NCI-H345 treated with DMSO at 0.1 percent for 48 hours (cell line): Measurements from ENCODE around the gene NXT1.
"Not testable (repeated sequence)": the region's sequence is repeated elsewhere in the genome, so short reads cannot be mapped to it uniquely, and the experiment has no call there.

Source experiments
- DNase-seq: peaks from one replicate; lab custom pipeline; 2025; ENCODE audit not compliant: unreplicated experiment; lab: John Stamatoyannopoulos, UW

NXT1 gene

DNA sequence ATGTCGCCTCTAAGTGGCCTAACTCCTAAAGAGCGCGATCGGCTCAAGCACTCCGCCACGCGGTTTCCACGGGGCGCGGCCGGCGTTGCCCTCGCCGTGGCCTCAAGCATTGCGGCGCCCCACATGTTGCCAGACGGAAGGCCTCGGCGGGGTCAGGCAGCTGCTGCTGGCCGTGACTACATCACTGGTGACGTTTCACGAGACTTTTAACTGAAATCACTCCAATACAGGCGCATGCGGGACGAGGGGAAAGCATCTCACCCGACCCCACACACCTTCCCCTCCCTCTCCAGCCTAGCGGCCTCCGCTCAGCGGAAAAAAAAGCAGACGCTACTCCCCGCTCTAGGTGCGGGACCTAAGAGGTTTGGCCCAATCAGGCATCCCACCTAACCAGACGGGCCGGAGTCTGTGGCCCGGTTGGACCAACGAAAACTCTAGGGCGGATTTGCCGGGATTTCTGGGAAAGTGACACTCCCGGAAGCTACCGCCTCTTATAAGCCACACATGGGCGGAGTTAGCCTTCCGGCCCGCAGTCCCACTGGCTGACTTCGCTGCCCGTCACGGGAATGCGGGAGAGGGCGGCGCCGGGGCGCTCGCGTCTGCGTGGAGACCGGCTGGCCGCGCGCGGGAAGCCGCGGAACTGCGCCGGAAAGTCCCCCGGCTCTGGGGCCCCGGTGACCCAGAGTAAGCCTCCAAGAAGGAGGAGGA, at the start of gene NXT1:
Gene NXT1 (plus strand): TSS at position 596 of the 708 bp plus-strand sequence. CDS start 3,251 bp downstream, outside the sequence.
- DNase-seq: peak; percentile 96

DNA sequence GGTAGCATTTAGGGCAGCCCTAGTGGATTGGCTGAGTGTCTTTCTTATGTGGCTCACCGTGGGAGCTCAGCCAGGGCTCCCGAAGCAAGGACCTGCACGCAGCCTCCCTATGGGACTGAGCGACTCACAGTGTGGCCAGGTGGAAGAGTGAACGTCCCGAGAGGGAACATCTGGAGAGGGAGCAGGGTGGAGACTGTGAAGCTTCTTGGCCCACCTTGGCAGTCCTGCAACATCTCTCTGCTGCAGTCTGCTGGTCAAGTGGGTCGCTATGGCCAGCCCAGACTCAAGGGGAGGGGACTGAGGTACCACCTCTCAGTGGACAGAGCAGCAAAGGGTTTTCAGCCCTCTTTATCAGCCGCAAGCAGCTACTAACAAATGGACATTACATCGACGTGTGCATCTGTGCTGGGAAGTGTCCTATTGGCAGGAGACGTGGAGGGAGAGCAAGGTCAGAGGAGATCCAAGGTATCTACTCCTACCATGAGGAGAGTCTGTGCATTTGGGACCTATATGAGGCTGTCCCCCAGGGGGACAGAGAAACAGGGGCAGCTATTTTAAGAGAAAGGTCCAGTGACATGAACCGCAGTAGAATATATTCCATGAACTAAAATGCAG, 49.0 kb upstream of the NXT1 start:
- DNase-seq: no peak

DNA sequence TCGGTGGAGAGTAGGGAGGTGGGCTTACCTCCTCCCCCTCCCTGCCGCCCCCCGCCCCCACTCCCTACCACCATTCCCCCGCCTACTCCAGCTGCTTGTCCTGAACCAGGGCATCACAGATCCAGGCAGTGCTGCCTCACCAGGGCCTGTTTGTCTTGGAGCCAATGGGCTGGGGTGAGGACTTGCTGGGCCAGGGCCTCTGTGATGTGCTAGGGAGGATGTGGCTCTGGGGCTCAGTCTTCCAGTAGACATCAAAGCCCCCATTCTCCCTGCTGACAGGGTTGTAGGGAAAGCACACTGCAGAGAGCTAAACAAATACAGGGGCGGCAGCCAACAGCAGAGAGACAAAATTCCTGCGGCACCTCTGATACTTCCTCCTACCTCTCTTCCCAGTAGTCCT, 48.2 kb upstream of the NXT1 start:
- DNase-seq: no peak

DNA sequence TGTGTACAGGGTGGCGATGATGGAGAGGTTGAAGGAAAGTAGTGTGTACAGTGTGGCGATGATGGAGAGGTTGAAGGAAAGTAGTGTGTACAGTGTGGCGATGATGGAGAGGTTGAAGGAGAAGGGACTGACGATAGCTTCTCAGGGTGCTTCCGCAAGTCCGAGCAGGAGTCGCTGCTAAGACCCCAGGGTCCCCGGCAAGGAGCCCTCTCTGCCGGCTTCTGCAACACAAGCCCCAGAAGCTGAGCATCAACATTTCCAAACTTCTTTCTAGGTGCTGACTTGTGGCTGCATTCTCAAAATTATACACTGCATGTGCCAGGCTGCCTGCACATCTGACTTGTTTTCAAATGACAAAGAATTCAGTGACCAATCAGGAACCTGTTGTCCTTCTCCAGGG, 47.8 kb upstream of the NXT1 start:
- DNase-seq: no peak

GRCh38 chr20:23303325-23304102, 47.1 kb upstream of the NXT1 start:
- no peak for DNase-seq

DNA sequence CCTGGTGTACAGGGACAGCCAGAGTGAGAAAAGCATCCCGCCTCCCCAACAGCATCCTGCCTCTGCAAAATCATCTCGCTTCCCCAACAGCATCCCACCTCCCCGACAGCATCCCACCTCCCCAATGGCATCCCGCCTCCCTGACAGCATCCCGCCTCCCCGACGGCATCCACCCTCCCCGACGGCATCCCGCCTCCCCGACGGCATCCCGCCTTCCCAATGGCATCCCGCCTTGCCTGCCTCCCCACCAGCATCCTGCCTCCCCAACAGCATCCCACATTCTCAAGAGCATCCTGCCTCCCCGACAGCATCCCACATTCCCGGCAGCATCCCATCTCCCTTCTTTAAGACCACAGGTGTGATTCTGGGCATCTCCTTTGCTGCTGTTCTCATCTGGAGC, 46.0 kb upstream of the NXT1 start:
- DNase-seq: no peak

DNA sequence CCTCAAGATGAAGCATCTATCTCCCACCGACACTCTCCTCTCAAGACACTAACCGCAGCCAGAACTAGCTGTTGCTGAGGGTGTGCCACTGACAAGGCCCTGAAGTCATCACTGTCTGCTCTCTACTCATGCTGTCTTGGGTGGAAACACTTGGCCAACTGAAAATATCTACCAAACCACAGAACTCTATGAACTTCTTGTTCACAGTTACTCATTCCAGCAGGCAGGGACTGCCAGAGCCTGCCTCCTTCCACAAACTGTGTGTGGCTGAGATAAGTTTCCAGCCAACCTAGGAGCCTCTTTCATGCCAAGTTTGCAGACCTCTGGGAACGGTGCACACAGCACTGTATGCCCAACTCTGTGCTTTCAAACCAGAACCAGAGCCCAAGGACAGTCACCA, 45.5 kb upstream of the NXT1 start:
- no peak for DNase-seq

GRCh38 chr20:23307393-23307792, 43.2 kb upstream of the NXT1 start:
- DNase-seq: not testable (repeated sequence)

- DNase-seq: no peak
These were observed 42.6 kb upstream of the NXT1 start for GRCh38 chr20:23308024-23308423.

GRCh38 chr20:23308908-23309307, 41.7 kb upstream of the NXT1 start:
- DNase-seq: no peak

DNA sequence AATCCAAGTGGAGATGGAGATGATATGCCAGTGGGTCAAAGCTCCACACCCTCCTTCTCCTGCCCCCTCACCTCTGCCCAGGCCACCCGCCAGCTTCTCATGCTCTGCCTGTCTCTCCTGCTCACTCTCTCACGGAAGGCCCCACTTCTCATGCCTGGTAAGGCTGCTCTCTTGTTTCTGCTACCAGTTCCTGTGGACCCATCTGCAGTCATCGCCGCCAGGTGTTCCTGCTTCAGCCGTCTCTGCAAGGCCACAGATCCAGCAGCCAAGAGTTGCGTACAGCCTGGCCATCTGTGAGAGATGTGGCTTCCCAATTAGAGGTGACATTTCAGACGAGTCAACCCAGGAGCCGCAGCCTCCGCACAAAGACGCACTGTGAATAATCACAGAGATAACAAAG, 40.8 kb upstream of the NXT1 start:
- DNase-seq: no peak

GRCh38 chr20:23311947-23312506, 38.6 kb upstream of the NXT1 start:
- no peak for DNase-seq

DNA sequence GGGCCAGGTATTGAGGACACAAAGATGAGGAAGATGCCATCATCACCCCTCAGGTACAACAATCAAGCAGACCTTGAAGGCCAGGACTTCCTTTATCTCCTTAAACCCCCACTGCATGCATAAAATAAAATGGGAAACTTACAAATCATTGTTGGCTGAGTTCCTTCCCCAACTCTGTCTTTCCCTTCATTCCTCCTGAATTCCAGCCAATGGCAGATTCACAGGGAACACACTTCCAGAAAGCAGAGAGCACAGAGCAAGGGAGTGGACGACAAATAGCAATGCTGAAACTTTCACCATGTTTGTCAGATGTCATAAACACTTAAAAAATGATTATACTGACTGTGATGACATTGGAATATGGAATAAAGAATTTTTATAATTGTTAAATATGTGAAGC, 37.3 kb upstream of the NXT1 start:
- no peak for DNase-seq

- no peak for DNase-seq
These were observed 35.9 kb upstream of the NXT1 start for GRCh38 chr20:23314699-23315098.

DNA sequence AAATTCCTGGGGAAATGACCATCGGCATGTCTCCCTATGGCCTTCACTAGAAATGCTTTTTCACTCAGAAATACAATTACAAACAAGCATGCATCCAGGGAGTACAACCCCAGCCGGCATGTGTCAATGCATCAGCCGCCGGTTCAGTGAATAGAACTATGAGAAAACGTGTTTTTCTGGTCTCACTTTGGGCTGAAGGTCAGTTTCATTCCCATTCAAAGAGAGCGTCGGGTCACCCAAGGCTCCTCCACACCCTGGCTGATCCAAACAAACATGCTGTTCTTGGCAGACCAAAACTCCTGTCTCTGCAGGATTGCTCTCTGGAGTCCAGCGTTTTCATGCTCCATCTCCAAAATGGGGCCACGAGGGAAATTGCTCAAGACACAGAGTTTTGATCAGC, 35.5 kb upstream of the NXT1 start:
- DNase-seq: no peak

DNA sequence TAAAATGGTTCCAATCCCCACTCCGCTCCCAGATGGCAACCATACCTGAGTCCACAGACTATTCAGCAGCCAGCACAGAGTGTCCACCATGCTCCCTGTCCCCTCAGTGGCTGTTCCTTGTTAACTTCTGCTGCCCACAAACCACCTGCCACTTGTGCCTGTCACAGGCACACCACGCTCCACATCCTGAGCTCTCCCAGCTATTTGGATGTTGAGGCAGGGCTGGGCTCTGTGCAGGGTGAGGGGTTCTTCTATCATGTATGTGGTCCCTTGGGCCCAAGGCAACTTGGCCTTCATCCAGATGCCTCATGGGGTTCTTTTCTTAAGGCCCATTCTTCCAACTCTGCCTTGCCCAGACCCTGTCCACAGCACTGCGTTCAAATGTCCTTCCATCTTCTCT, 34.0 kb upstream of the NXT1 start:
- no peak for DNase-seq

GRCh38 chr20:23317081-23317480, 33.5 kb upstream of the NXT1 start:
- DNase-seq: no peak

- no peak for DNase-seq
These were observed 32.2 kb upstream of the NXT1 start for GRCh38 chr20:23318347-23318746.

- no peak for DNase-seq
These were observed 30.3 kb upstream of the NXT1 start for GRCh38 chr20:23320317-23320716.

GRCh38 chr20:23325107-23325506, 25.5 kb upstream of the NXT1 start:
- no peak for DNase-seq

DNA sequence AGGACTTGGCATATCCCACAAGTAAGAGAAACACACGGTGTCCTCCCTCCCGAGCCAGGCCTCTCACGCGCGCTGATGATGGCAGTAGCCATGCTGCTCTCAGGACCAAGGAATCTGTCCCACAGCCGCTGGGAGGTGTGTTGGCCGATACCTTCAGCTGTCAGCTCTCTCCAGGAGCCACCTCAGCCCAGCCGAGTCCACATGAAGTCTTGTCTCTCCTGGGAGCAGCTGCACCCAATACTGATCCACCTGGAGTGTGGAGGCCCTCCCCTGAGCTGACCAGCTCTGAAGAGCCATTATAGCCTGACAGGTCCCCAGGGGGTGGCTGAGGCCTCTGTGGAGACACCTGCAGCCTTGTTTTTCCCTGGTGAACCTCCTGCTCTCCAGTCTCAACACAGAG, 23.8 kb upstream of the NXT1 start:
- peak; percentile 23 for DNase-seq
